HG03139 (cell line): ENCODE results near the gene RETREG2.

Source experiments
- ATAC-seq: cut with Tn5 transposase; IDR thresholded peaks from one replicate; pipeline ENCODE4 v1.9.1; 2021; ENCODE audit not compliant: unreplicated experiment

RETREG2 gene

GRCh38 chr2:219213486-219214071, 35.5 kb downstream of the RETREG2 start:
- ATAC-seq = no peak

- no peak for ATAC-seq
These were observed 36.1 kb downstream of the RETREG2 start for GRCh38 chr2:219214141-219214540.

GRCh38 chr2:219214786-219215185, 36.7 kb downstream of the RETREG2 start:
- no peak for ATAC-seq

- ATAC-seq = no peak
These were observed 37.9 kb downstream of the RETREG2 start for GRCh38 chr2:219215871-219216534.

GRCh38 chr2:219216535-219216915, 38.5 kb downstream of the RETREG2 start:
- no peak for ATAC-seq

GRCh38 chr2:219218217-219218731, 40.2 kb downstream of the RETREG2 start:
- peak; percentile 16 for ATAC-seq

- peak; percentile 77 for ATAC-seq
These were observed 40.9 kb downstream of the RETREG2 start, which contains the start of gene ABCB6 for GRCh38 chr2:219218732-219219701. TSS of gene ABCB6 (minus strand) at chr2:219218958. CDS start at chr2:219218673, 285 bp downstream.

- ATAC-seq = no peak
These were observed 41.9 kb downstream of the RETREG2 start for GRCh38 chr2:219219784-219220532.

- no peak for ATAC-seq
These were observed 42.8 kb downstream of the RETREG2 start for GRCh38 chr2:219220652-219221402.

- ATAC-seq = no peak
These were observed 44.0 kb downstream of the RETREG2 start for GRCh38 chr2:219221957-219222518.

- no peak for ATAC-seq
These were observed 45.9 kb downstream of the RETREG2 start for GRCh38 chr2:219223831-219224610.

- ATAC-seq = no peak
These were observed 47.3 kb downstream of the RETREG2 start for GRCh38 chr2:219225350-219225749.

- ATAC-seq = no peak
These were observed 50.2 kb downstream of the RETREG2 start for GRCh38 chr2:219228041-219228910.

- peak; percentile 8 for ATAC-seq
These were observed 50.8 kb downstream of the RETREG2 start for GRCh38 chr2:219228911-219229304.

- ATAC-seq = peak; percentile 96
These were observed 51.4 kb downstream of the RETREG2 start, which contains the start of the genes ANKZF1 and ATG9A for GRCh38 chr2:219229305-219230058. TSS of gene ANKZF1 (plus strand) at chr2:219229806. CDS start at chr2:219230258, 452 bp downstream. TSS of gene ATG9A (minus strand) at chr2:219229636. CDS start at chr2:219228024, 1,612 bp downstream.

- ATAC-seq = no peak
These were observed 52.0 kb downstream of the RETREG2 start for GRCh38 chr2:219230059-219230540.

- ATAC-seq = no peak
These were observed 56.3 kb downstream of the RETREG2 start for GRCh38 chr2:219234331-219234730.
